ENCODE data around the gene MAST4.

- TF ChIP-seq POLR2A (IDR thresholded peaks at IDR 0.05): no peak
- no peak for TF ChIP-seq CTCF (IDR thresholded peaks at IDR 0.05)
Measured at GRCh38 chr5:67050635-67051034, 454.4 kb downstream of the MAST4 start.

Measured in gastroesophageal sphincter (tissue), 3 donors.